ENCODE measurements around the gene PMEL. TPM values are rescaled to one million over a fixed set of nuclear protein-coding genes. Genes with fewer than 3 reads are reported as not detected.
"Not testable (repeated sequence)": the region's sequence is repeated elsewhere in the genome, so short reads cannot be mapped to it uniquely, and the experiment has no call there.

The PMEL gene
- total RNA-seq, 1 experiment from 2014 or later: 5.8 TPM

DNA sequence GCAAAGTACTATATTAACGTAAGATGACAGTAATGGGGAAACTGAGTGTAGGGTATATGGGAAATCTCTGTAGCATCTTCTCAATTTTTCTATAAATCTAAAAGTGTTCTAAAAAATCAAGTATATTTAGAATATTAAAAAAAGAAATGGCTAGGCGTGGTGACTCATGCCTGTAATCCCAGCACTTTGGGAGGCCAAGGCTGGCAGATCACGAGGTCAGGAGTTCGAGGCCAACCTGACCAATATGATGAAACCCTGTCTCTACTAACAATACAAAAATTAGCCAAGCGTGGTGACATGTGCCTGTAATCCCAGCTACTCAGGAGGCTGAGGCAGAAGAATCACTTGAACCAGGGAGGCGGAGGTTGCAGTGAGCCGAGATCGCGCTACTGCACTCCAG lies 42.2 kb downstream of the PMEL start:
- POLR2A ChIA-PET; H3K9me3 ChIP-seq (ENCODE audit: control insufficient read depth in 1 of 2, insufficient read depth in 1 of 2, low read depth in 1 of 2, low read length in 2 of 2); H4K20me1 ChIP-seq (ENCODE audit: insufficient read depth); H3K36me3 ChIP-seq (ENCODE audit: control insufficient read depth in 1 of 2, insufficient read depth in 2 of 2, low read length in 2 of 2); CTCF ChIA-PET; RAD21 ChIA-PET (ENCODE audit: low non-redundant PET in 1 of 2, low total read pairs in 2 of 2, uncharacterized antibody in 2 of 2, unreplicated experiment in 2 of 2); H3K27ac ChIP-seq (ENCODE audit: low read depth, low read length); H3K27me3 ChIP-seq (ENCODE audit: insufficient read depth, low read length); ATAC-seq; H3K4me3 ChIP-seq (replicated peaks in 1 of 2; ENCODE audit: low read depth in 1 of 2, low read length in 2 of 2); BruUV-seq (replicated peaks); H3K9me2 ChIP-seq (ENCODE audit: insufficient read depth); H3K9ac ChIP-seq (ENCODE audit: low read length); H2AFZ ChIP-seq (ENCODE audit: low read depth, low read length, poor library complexity, severe bottlenecking); DNase-seq (ENCODE audit: low read depth, low spot score); H3K4me2 ChIP-seq (ENCODE audit: low read length); intact Hi-C loops (cut with micrococcal nuclease): not testable (repeated sequence)
- Histone ChIP-seq H3K79me2 (ENCODE audit: insufficient read depth, low read length) (peaks cover 85% of the 10 kb centered on the region), H3K4me1 (ENCODE audit: control insufficient read depth in 1 of 2, insufficient read depth in 2 of 2, low read length in 2 of 2) (peaks cover 16 to 46% of the 10 kb centered on the region in 2 experiments)

DNA sequence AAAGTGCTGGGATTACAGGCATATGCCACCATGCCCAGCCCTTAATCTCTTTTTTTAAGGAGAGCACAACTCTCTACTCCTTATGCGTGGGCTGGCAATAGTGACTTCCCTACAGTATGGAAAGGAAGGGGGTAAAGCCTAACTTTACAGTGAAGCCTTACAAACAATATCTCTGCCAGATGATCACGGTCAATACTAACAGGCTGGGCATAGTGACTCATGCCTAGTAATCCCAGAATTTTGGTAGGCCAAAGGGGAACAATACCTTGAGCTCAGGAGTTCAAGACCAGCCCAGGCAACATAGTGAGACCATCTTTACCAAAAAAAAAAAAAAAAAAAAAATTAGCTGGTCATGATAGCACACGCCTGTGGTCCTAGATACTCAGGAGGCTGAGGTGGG lies 43.7 kb downstream of the PMEL start:
- H3K79me2 ChIP-seq (ENCODE audit: insufficient read depth, low read length): peaks cover 83% of the 10 kb centered on the region
- H4K20me1 ChIP-seq (ENCODE audit: insufficient read depth): no peaks in the 10 kb centered on the region
- no peak overlapping the region for H3K4me2 ChIP-seq (ENCODE audit: low read length)
- H2AFZ ChIP-seq (ENCODE audit: low read depth, low read length, poor library complexity, severe bottlenecking): no peak overlapping the region
- CTCF ChIA-PET: interaction anchor here (1.7 kb wide), 1 partner anchor 101 kb away, joined by 6 read pairs; no protein-coding TSS in a partner anchor
- no peak for DNase-seq (ENCODE audit: low read depth, low spot score)
- H3K27me3 ChIP-seq (ENCODE audit: insufficient read depth, low read length): no peaks in the 10 kb centered on the region
- no peak for TF ChIP-seq ATF3 (IDR thresholded peaks at IDR 0.05)
- 0 out of 2 replicates have a peak, but pooled peaks have one; percentile 14 for TF ChIP-seq FOSL1 (IDR thresholded peaks at IDR 0.05; ENCODE audit: low read depth)
- H3K9me3 ChIP-seq (ENCODE audit: control insufficient read depth in 1 of 2, insufficient read depth in 1 of 2, low read depth in 1 of 2, low read length in 2 of 2): no peaks in the 10 kb centered on the region
- no peaks in the 10 kb centered on the region for H3K9me2 ChIP-seq (ENCODE audit: insufficient read depth)
- H3K4me3 ChIP-seq (replicated peaks in 1 of 2; ENCODE audit: low read depth in 1 of 2, low read length in 2 of 2): no peak overlapping the region
- POLR2A ChIA-PET: interaction anchor here (1.7 to 1.8 kb wide), 2 partner anchors 93 to 104 kb away, joined by 4 to 6 read pairs; partner anchors contain the start of genes DNAJC14, ORMDL2 and SARNP
- no TSS peak for BruUV-seq (replicated peaks)
- no peak for ATAC-seq
- no peak overlapping the region for H3K9ac ChIP-seq (ENCODE audit: low read length)
- RAD21 ChIA-PET (ENCODE audit: low non-redundant PET in 1 of 2, low total read pairs in 2 of 2, uncharacterized antibody in 2 of 2, unreplicated experiment in 2 of 2): no interaction called here
- peaks cover 15 to 44% of the 10 kb centered on the region in 2 experiments for H3K4me1 ChIP-seq (ENCODE audit: control insufficient read depth in 1 of 2, insufficient read depth in 2 of 2, low read length in 2 of 2)
- 0 out of 4 replicates have a peak, but pooled peaks cover 0 to 2% of the 10 kb centered on the region in 2 experiments for H3K36me3 ChIP-seq (ENCODE audit: control insufficient read depth in 1 of 2, insufficient read depth in 2 of 2, low read length in 2 of 2)
- no peak overlapping the region for H3K27ac ChIP-seq (ENCODE audit: low read depth, low read length)
- intact Hi-C loops (cut with micrococcal nuclease): no loop called here

DNA sequence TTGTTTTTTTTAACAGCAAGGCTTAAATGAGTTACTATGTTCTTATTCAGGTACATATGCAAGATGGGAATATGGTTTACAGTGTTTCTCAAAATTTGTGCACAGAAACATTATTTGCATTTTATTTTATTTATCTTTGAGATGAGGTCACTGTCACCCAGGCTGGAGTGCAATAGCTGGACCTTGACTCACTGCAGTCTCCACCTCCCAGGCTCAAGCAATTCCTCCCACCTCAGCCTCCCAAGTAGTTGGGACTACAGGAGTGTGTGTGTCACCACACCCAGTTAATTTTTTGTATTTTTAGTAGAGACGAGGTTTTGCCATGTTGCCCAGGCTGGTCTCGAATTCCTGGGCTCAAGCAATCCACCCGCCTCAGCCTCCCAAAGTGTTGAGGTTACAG lies 46.8 kb downstream of the PMEL start:
- H2AFZ ChIP-seq (ENCODE audit: low read depth, low read length, poor library complexity, severe bottlenecking); H3K9ac ChIP-seq (ENCODE audit: low read length); BruUV-seq (replicated peaks); CTCF ChIA-PET; intact Hi-C loops (cut with micrococcal nuclease); H3K9me2 ChIP-seq (ENCODE audit: insufficient read depth); H3K36me3 ChIP-seq (ENCODE audit: control insufficient read depth in 1 of 2, insufficient read depth in 2 of 2, low read length in 2 of 2); RAD21 ChIA-PET (ENCODE audit: low non-redundant PET in 1 of 2, low total read pairs in 2 of 2, uncharacterized antibody in 2 of 2, unreplicated experiment in 2 of 2); H3K9me3 ChIP-seq (ENCODE audit: control insufficient read depth in 1 of 2, insufficient read depth in 1 of 2, low read depth in 1 of 2, low read length in 2 of 2); DNase-seq (ENCODE audit: low read depth, low spot score); H3K27me3 ChIP-seq (ENCODE audit: insufficient read depth, low read length); H3K4me3 ChIP-seq (replicated peaks in 1 of 2; ENCODE audit: low read depth in 1 of 2, low read length in 2 of 2); H3K27ac ChIP-seq (ENCODE audit: low read depth, low read length); H4K20me1 ChIP-seq (ENCODE audit: insufficient read depth): not testable (repeated sequence)
- ATAC-seq: peak; percentile 67
- Histone ChIP-seq H3K4me2 (ENCODE audit: low read length) (peak overlapping the region; percentile 39), H3K4me1 (ENCODE audit: control insufficient read depth in 1 of 2, insufficient read depth in 2 of 2, low read length in 2 of 2) (peaks cover 27 to 58% of the 10 kb centered on the region in 2 experiments), H3K79me2 (ENCODE audit: insufficient read depth, low read length) (peaks cover 80% of the 10 kb centered on the region)
- POLR2A ChIA-PET: interaction anchor here (0.7 kb wide), 1 partner anchor 133 kb away, joined by 5 read pairs; no protein-coding TSS in a partner anchor
